GM18873 (cell line): ENCODE data around the gene NR1I3.
"Not testable (repeated sequence)": the region's sequence is repeated elsewhere in the genome, so short reads cannot be mapped to it uniquely, and the experiment has no call there.

Experiments used
- ATAC-seq: cut with Tn5 transposase; IDR thresholded peaks from one replicate; pipeline ENCODE4 v1.9.1; 2021; ENCODE audit warnings: mild to moderate bottlenecking, moderate library complexity, moderate number of reproducible peaks; ENCODE audit not compliant: unreplicated experiment, low FRiP score

The NR1I3 gene

GRCh38 chr1:161251579-161251978 is 13.6 kb upstream of the NR1I3 start:
- no peak for ATAC-seq

DNA sequence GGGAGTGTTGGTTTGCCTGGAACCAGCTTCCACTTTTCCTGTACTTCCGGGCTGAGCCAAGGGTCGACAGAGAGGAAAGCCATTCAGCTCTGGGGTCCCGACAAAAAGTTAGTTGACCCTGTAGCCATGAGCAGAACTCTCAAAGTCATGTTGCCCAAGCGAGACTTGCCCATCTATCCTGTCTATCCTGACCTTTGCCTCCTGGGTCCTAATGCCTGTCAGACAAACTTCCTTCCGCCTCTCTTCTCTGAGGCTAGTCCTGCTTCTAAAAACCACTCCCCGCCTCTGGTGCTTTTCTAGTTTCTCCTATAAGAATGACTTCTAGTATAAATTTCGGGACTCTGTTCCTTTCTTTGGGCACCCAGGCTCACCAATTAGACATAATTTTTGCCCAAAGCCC is 12.8 kb upstream of the NR1I3 start:
- no peak for ATAC-seq

DNA sequence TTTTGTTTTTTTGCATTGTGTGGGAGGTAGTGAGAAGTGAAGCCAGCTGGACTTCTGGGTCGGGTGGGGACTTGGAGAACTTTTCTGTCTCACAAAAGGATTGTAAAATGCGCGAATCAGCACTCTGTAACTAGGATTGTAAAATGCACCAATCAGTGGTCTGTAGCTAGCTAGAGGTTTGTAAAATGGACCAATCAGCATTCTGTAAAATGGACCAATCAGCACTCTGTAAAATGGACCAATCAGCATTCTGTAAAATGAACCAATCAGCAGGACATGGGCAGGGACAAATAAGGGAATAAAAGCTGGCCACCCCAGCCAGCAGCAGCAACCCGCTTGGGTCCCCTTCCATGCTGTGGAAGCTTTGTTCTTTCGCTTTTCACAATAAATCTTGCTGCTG is 12.1 kb upstream of the NR1I3 start:
- not testable (repeated sequence) for ATAC-seq

DNA sequence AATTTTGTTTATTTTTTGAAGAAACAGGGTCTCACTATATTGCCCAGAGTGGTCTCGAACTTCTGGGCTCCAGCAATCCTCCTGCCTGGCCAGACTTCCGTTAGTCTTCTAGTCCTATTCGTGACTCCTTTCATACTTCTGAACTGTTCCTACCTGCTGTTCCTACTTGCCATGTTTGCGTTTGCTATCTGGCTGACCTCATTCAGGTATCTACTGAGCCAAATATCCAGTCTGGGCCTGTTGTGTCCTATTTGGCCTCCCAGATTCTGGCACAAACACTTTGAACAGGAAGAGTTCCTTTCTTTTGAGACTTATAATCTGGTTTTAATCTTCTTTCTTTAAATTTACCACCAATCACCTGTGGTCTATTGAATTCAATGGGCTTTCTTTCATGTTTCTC is 6.9 kb upstream of the NR1I3 start:
- ATAC-seq: no peak

DNA sequence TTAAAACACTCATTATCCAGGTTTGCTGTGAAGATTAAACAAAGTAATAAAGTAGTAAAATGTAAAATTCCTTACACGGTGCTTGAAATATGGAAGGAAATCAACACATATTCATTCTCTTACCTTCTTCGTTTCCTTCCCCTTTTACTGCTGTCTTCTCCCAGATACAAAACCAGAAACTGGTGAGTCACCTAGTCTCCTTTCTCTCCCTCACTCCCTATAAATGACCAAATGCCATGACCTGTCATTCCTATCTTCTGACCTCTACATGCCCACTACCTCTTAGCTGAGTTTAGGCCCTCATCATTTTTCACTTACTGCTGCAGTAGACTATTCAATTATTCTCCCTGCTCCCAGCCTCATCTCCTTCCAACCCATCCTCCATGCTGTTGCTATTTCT is 4.3 kb upstream of the NR1I3 start:
- no peak for ATAC-seq

DNA sequence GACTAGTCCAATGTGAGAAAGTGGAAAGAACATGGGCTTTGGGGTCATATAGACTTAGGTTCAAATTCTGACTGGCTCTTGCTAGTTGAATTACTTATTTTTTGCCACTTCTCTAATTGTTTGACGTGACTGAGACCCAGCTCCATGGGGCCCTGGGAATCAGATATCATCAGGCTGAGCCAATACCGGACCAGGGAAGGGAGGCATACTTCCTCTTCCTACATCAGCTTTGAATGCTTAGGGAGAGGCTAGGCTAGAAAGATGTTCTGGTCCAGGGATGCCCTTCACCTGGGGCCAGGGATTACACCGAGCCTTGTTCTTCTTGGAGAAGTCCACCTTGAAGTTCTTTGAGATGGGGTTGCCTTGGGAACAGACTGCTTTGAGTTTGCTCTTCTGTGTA is 3.7 kb upstream of the NR1I3 start:
- ATAC-seq: no peak

DNA sequence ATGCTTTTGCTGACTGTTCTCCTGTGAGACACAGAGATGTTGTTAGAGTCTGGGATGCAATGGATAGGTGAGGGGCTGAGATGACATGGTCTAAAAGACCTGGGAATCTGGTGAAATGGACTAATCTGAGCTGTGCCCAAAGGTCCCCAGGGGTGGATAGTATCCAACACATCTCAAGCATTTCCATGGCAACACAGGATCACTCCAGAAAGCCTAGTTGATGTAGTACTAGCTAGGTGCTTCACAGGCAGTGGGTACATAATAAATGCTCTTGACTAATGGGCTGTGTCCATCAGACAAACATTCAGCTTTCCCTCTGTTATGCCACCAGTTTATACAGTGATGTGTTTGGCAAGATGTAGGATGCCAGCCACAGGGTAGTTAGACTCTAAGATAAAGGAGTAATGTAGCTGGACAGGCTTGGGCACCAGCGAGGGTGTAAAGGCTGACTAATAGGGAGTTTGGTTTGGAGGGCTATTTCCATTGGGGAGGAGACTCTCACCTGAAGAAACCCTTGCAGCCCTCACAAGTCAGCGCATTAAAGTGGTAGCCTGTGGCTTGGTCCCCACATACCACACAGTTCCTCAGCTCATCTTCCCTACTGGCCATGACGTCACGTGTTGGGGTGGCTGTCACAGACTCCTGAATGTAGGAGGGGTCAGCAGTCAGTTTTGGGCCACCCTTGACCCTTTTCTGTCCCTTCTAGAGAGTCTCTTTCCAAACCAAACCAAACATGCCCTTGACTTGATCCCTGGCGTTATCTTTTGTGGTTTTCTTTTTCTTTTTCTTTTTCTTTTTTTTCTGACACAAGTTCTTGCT is 1.8 kb downstream of the NR1I3 start:
- ATAC-seq: no peak

DNA sequence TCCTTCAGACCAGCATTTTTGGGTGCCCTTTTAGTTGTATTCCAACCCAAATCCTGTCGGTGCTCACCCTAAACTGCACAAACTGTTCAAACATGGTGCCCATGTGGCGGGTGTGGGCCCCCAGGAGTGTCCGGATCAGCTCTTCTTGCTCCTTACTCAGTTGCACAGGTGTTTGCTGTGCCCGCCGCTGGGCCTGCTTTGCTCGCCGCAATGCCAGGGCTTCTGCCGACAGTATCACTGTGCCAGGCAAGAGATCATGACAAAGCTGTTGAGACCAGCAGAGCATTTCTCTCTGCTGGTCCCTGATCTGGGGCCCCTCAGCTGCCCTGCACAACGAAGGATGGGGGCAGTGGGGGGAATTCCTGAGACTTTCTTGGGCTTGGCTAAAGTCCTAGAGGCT is 4.9 kb downstream of the NR1I3 start:
- ATAC-seq: no peak

DNA sequence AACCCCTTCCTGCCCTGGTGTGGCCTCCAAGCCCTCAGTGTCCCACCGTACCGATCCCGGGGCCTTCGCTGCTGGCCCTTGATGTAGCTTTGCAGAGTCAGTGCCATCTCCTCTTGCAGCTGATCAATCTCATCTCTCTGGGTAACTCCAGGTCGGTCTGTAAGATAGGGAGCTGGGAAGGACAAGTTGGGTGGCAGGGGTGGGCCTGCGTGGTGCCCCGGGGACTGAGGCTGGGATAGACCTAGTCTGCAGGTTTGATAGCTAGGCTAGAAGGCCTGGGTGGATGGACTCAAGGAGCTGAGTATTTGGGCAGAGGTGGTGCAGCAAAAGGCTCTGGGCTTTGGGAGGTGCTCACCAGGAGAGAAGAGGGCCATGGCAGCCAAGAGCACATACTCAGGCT is 7.2 kb downstream of the NR1I3 start:
- ATAC-seq: no peak

DNA sequence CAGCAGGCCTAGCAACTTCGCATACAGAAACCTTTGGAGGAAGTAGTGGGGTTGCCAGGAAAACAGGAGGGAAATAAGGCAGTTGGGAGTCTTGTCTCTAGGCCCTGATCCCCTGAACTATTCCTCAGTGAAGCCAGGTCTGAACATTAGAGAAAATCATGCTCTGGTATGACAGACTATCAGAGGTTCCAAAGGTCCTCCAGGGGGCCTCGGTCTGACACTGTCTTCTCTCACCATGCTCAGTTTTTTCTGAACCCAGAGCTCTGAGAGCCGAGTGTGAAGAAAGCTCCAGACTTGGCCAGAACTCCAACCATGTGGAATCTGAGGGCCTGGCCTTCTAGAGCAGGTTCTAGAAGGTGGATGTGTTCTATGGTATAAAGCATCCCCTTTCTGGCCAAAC is 8.1 kb downstream of the NR1I3 start:
- ATAC-seq: no peak

DNA sequence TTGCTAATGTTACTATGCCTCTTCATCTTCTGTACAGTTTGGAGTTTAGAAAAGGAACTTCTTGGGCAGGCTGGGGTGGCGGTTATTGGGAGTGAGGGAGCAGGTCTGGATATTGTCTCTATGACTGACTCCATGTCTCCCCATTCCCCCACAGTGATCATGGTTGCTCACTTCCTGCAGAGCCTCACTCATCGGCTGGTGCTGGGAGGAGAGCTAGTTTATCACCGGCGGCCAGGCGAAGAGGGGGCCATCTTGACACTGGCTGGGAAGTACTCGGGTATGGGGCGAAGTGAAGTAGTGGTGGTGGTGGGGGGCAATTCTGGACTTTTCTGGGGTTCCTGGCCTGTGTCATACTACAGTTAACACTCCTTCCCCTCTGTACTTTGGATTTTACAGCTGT is 10.0 kb downstream of the NR1I3 start:
- no peak for ATAC-seq

DNA sequence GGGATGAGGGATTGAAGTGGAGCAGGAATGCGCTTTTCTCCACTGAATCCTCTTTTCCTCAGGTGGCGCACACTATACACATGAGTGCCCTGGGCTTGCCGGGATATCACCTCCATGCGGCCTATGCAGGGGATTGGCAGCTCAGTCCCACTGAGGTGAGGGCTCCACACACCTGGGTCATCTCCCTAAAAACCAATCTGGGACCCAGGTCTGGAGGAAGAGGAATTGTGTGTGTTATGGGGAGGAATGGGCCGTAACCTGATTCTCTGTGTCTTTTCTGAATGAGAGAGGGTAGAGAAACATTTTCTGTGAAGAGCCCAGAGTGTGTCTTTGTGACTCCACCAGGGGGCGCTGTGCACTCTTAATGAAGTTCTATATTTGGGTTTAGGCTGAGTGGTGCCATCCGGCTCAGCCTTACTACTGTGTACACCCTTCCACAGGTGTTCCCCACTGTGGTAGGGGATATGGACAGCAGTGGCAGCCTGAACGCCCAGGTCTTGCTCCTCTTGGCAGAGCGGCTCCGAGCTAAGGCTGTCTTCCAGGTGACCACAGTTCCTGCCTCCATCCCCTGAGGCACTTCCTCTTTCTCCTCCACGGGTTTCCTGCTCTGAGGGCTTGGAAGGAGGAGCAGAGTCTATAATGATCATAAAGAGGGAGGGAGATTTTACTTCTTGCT is 10.7 kb downstream of the NR1I3 start:
- peak; percentile 37 for ATAC-seq

DNA sequence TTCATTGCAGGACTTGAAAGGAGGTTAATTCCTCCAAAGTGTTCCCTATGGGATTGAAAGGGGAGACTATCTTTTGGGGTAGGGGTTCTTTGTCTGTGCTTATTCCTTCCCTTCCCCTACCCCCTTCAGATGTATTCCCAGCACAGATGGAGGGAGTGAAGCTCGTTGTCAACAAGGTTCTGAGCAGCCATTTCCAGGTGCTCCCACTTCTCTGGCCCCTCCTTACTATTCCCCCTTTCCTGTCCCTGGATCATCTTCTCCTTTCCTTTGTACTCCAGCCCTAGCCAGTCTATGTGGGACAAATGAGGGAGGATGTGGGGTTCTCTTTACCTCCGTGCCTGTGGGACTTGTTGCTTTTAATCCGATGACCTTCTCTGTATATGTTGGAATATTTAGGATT is 11.2 kb downstream of the NR1I3 start:
- no peak for ATAC-seq

GRCh38 chr1:161226320-161226711 is 11.7 kb downstream of the NR1I3 start:
- no peak for ATAC-seq

DNA sequence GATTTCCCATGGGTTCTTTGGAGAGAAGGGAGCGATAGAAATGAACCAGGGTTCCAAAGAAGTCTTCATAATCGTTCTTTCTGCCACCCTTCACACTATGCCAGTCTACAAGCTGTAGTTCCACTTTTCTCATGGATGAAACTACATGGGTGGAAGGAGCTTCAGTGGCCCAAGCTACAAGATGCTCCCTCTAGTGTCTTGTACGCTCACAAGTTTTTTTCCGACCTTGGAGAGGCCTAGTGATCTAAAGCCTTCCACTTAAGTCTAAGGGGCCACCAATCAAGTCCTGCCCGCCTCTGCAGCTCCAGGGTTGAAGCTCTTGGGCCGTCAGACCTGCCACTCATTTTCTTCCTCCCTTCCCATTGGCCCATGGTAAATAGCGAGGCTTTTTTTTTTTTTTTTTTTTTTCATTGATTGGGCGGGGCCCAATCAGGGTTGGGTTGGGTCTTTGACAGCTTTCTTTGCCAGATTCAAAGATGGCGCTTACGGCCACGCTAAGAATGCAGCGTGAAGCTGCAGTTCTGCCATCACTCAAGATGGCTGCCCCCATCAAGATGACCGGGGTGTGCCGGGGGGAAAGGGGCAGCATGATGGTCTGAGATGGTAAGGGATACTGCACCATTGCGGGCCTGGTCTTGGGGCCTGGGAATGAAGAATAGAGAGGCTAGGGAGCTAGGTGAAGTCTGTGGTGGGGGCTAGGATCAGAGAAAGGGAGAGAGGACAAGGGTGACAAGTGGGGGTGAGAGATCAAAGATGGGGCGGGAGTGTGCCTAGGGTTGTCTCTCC is 12.3 kb downstream of the NR1I3 start, which contains the start of gene TOMM40L:
Gene TOMM40L (plus strand): TSS at position 527 of the 786 bp plus-strand sequence. CDS start 430 bp downstream, outside the sequence.
- peak; percentile 92 for ATAC-seq

DNA sequence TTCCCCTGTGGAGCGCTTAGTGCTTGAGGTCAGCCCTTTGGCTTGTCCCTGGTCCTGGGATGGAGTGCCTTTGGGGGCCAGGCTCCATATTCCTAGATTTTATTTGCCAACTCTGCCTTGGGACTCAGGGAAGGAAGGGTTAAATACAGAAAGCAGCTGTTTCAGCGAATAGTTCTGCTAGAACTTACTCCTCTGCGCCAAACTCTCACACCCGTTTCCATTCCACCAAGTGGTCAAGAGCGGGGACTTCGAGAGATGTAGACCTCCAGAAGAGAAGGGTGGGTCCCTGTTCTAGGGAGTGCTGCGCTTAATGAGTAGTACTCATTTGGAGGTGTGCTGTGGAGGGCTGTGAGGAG is 12.8 kb downstream of the NR1I3 start:
- no peak for ATAC-seq

DNA sequence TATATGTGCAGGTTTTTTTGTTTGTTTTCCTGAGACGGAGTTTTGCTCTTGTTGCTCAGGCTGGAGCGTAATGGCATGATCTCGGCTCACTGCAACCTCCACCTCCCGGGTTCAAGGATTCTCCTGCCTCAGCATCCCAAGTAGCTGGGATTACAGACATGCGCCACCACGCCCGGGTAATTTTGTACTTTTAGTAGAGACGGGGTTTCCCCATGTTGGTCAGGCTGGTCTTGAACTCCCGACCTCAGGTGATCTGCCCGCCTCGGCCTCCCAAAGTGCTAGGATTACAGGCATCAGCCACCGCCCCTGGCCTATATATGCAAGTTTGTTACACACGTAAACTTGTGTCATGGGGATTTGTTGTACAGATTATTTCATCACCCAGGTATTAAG is 13.3 kb downstream of the NR1I3 start:
- not testable (repeated sequence) for ATAC-seq

DNA sequence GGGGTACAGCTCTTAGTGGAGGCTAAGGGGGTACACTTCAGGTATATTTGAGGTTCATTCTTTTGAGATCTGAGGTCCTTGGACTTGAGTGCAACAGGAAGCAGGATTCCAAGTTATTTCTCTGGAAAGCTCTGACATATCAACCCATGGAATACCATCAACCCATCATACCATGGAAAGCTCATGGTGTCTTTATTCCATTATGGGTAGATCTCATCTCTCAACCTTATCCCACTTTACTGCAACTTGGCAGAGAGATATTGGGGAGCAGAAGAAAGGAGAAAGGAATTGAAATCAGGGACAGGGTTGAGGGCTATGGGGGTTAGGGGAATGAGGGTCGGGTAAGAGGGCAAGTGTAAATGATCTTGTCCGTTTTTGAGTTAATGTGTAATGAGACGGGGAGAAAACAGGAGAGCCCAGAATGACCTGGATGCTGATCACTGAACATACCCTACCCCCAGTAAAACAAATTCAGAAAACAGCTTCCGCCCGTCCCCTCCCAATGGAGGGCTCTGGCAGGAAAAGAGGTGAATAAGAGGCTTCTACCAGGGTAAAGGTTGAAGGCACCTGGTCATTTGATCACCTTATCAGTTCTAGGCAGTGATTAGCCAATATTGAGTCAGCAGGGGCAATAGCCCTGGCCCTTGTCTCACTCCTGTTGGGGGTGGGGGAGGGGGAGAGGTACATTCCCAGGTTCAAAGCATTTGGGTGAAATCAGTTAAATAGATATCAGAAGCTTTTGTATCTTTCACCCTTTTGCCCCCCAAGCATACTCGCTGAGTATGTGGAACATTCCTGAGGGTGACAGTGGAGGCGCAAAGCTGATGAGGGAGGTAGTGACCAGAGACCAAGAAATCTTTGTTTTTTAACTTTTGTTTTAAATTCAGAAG is 14.0 kb downstream of the NR1I3 start:
- ATAC-seq: no peak

DNA sequence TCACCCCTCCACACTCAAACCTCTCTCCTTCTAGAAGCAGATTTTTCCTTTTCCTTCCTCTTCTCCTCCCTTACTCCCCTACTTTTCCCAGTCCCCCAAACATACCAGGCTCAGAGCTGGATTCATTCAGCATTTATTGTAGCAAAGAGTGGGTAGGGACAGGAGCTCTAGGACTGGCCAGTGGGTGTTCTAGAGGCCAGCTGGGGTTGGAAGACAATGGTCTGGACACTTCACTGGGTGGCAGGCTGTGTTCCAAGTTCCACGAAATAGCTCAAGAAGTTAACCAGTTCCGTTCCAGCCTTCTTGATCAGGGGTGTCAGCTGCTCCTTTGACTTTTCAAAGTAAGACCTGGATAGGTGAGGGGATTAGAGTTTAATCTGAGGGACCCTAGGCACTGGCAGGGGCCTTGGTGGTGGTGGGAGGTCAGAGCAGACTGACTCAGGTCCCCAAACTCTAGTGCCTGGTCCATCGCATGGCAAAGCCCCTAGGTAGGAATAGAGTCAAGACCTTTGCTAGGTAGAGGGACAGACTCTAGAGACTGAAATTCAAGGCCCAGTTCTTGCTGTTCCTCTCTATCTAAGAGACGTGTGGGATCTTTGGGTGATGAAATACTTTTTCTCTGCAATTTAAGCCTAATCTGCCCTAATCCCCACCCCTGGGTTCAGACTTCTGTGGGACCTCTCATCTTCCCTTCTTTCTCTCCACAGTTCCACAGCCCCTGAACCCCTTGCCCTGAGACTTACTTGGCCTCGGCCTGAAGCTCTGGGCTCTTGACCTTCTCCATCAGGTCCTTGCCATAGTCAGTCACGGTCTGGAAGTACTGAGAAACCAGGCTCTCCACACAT is 15.6 kb downstream of the NR1I3 start:
- ATAC-seq: no peak
